IPS-18a (cell line): ENCODE results near the gene GRIK2.

Source experiments
- H3K27ac ChIP-seq: one replicate; pipeline ENCODE4 v1.5.1; 2013; ENCODE audit warnings: low read length
- H3K27me3 ChIP-seq: one replicate; pipeline ENCODE4 v1.6.1; 2013; ENCODE audit warnings: mild to moderate bottlenecking, low read length; ENCODE audit not compliant: control insufficient read depth, insufficient read depth
- H3K36me3 ChIP-seq: one replicate; pipeline ENCODE4 v1.6.1; 2013; ENCODE audit warnings: low read depth, low read length; ENCODE audit not compliant: control insufficient read depth
- H3K4me1 ChIP-seq: one replicate; pipeline ENCODE4 v1.6.1; 2013; ENCODE audit warnings: low read depth, low read length; ENCODE audit not compliant: control insufficient read depth
- H3K4me3 ChIP-seq: one replicate; pipeline ENCODE4 v1.5.1; 2013; ENCODE audit warnings: low read length
- H3K9ac ChIP-seq: one replicate; pipeline ENCODE4 v1.6.1; 2013; ENCODE audit warnings: mild to moderate bottlenecking, low read length, moderate library complexity
- H3K9me3 ChIP-seq: one replicate; pipeline ENCODE4 v1.6.1; 2013; ENCODE audit warnings: low read depth, low read length; ENCODE audit not compliant: control insufficient read depth

The GRIK2 gene

GRCh38 chr6:101462576-101462975 lies 69.1 kb downstream of the GRIK2 start:
- H3K9ac ChIP-seq, result no peak overlapping the region
- H3K27ac ChIP-seq, result no peak overlapping the region
- H3K4me1 ChIP-seq, result peaks cover 4% of the 10 kb centered on the region
- no peaks in the 10 kb centered on the region for H3K36me3 ChIP-seq
- no peaks in the 10 kb centered on the region for H3K9me3 ChIP-seq
- H3K4me3 ChIP-seq, result no peak overlapping the region
- H3K27me3 ChIP-seq, result no peaks in the 10 kb centered on the region

- Histone ChIP-seq H3K4me1 (peaks cover 4% of the 10 kb centered on the region), H3K36me3 (no peaks in the 10 kb centered on the region), H3K27ac (no peak overlapping the region), H3K9ac (no peak overlapping the region), H3K4me3 (no peak overlapping the region), H3K27me3 (no peaks in the 10 kb centered on the region), H3K9me3 (no peaks in the 10 kb centered on the region)
Observed at GRCh38 chr6:101465863-101466262, 72.4 kb downstream of the GRIK2 start.

- no peaks in the 10 kb centered on the region for H3K4me1 ChIP-seq
- H3K9ac ChIP-seq, result no peak overlapping the region
- H3K4me3 ChIP-seq, result no peak overlapping the region
- no peaks in the 10 kb centered on the region for H3K27me3 ChIP-seq
- no peak overlapping the region for H3K27ac ChIP-seq
- no peaks in the 10 kb centered on the region for H3K9me3 ChIP-seq
- H3K36me3 ChIP-seq, result no peaks in the 10 kb centered on the region
Observed at GRCh38 chr6:101477436-101477835, 83.9 kb downstream of the GRIK2 start.

- no peaks in the 10 kb centered on the region for H3K9me3 ChIP-seq
- no peaks in the 10 kb centered on the region for H3K27me3 ChIP-seq
- H3K4me3 ChIP-seq, result no peak overlapping the region
- no peaks in the 10 kb centered on the region for H3K4me1 ChIP-seq
- H3K9ac ChIP-seq, result no peak overlapping the region
- H3K36me3 ChIP-seq, result no peaks in the 10 kb centered on the region
- H3K27ac ChIP-seq, result no peak overlapping the region
Observed at GRCh38 chr6:101478891-101479290, 85.4 kb downstream of the GRIK2 start.

DNA sequence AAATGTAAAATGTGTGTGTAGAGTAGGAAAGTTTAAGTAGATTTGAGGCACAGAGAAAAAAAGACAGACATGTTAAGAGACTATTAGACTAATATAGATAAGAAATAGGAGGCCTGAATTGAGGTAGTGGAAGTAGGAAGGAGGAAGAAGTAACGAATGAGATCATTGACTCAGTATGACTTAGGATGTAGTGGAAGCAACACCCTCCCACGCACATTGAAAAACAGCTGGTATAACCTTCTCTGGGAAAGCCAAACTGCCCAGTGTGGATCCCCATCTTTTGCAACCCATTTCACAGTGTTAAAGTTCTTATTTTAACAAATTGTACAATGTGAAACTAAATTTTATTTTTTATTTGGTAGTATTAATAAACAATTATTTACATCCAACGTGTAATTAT lies 89.1 kb downstream of the GRIK2 start:
- H3K4me3 ChIP-seq, result no peak overlapping the region
- no peak overlapping the region for H3K27ac ChIP-seq
- H3K9ac ChIP-seq, result no peak overlapping the region
- H3K9me3 ChIP-seq, result no peaks in the 10 kb centered on the region
- H3K27me3 ChIP-seq, result no peaks in the 10 kb centered on the region
- peaks cover 8% of the 10 kb centered on the region for H3K4me1 ChIP-seq
- H3K36me3 ChIP-seq, result no peaks in the 10 kb centered on the region

DNA sequence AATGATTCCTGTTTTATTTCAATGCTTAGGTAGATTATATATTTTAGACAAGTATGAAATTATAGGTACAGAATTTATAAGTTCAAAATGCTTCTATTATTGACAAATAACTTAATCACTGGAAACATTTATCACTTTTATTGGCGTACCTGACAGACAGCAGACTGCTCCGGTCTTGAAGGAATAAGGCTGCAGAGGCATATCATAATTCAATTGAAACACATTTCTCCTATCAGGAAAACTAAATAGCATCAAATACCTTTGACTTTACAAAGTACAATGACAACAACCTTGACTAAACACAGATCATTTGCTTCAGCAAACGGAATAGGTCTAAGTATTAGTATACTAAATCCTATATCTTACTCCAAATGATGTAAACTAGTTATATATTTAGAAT lies 91.3 kb downstream of the GRIK2 start:
- H3K9ac ChIP-seq, result no peak overlapping the region
- H3K27ac ChIP-seq, result no peak overlapping the region
- H3K4me1 ChIP-seq, result peaks cover 8% of the 10 kb centered on the region
- H3K4me3 ChIP-seq, result no peak overlapping the region
- no peaks in the 10 kb centered on the region for H3K27me3 ChIP-seq
- no peaks in the 10 kb centered on the region for H3K36me3 ChIP-seq
- H3K9me3 ChIP-seq, result no peaks in the 10 kb centered on the region

GRCh38 chr6:101486124-101486523 lies 92.6 kb downstream of the GRIK2 start:
- Histone ChIP-seq H3K4me3 (no peak overlapping the region), H3K36me3 (no peaks in the 10 kb centered on the region), H3K9ac (no peak overlapping the region), H3K27me3 (no peaks in the 10 kb centered on the region), H3K9me3 (no peaks in the 10 kb centered on the region), H3K4me1 (peaks cover 8% of the 10 kb centered on the region), H3K27ac (no peak overlapping the region)

- no peak overlapping the region for H3K9ac ChIP-seq
- H3K4me3 ChIP-seq, result no peak overlapping the region
- peaks cover 8% of the 10 kb centered on the region for H3K4me1 ChIP-seq
- no peak overlapping the region for H3K27ac ChIP-seq
- H3K27me3 ChIP-seq, result no peaks in the 10 kb centered on the region
- H3K36me3 ChIP-seq, result no peaks in the 10 kb centered on the region
- no peaks in the 10 kb centered on the region for H3K9me3 ChIP-seq
Observed at GRCh38 chr6:101486726-101487125, 93.2 kb downstream of the GRIK2 start.

DNA sequence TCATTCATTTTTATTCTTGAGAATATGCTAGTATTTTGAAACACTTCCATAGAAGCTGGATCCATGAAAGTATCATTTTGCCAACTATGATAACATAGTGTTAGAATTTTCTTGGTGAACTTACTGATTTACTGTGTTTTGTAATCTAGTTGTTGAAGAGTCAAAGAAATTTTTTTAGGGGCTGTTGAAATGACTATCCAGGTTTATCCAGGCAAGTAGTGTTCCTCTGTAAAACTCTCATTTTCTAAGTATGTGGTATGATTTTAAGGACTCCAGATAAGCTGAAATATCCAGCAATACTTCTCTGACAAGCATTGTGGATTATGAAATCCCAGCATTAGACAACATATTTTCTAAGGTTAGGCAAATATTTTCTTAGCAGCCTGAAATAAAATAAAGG lies 95.9 kb downstream of the GRIK2 start:
- Histone ChIP-seq H3K9me3 (no peaks in the 10 kb centered on the region), H3K36me3 (no peaks in the 10 kb centered on the region), H3K4me1 (peaks cover 8% of the 10 kb centered on the region), H3K9ac (no peak overlapping the region), H3K4me3 (no peak overlapping the region), H3K27me3 (no peaks in the 10 kb centered on the region), H3K27ac (no peak overlapping the region)

- peaks cover 6% of the 10 kb centered on the region for H3K4me1 ChIP-seq
- H3K27me3 ChIP-seq, result no peaks in the 10 kb centered on the region
- H3K9ac ChIP-seq, result no peak overlapping the region
- H3K27ac ChIP-seq, result no peak overlapping the region
- no peaks in the 10 kb centered on the region for H3K36me3 ChIP-seq
- H3K4me3 ChIP-seq, result no peak overlapping the region
- H3K9me3 ChIP-seq, result no peaks in the 10 kb centered on the region
Observed at GRCh38 chr6:101490857-101491256, 97.3 kb downstream of the GRIK2 start.

GRCh38 chr6:101502818-101503217 lies 109.3 kb downstream of the GRIK2 start:
- Histone ChIP-seq H3K27me3 (no peaks in the 10 kb centered on the region), H3K9me3 (no peaks in the 10 kb centered on the region), H3K4me1 (no peaks in the 10 kb centered on the region), H3K36me3 (no peaks in the 10 kb centered on the region), H3K9ac (no peak overlapping the region), H3K4me3 (no peak overlapping the region), H3K27ac (no peak overlapping the region)

- no peak overlapping the region for H3K27ac ChIP-seq
- no peaks in the 10 kb centered on the region for H3K9me3 ChIP-seq
- no peak overlapping the region for H3K4me3 ChIP-seq
- no peaks in the 10 kb centered on the region for H3K27me3 ChIP-seq
- no peak overlapping the region for H3K9ac ChIP-seq
- H3K4me1 ChIP-seq, result no peaks in the 10 kb centered on the region
- no peaks in the 10 kb centered on the region for H3K36me3 ChIP-seq
Observed at GRCh38 chr6:101509536-101509935, 116.0 kb downstream of the GRIK2 start.
